Peyer's patch (tissue), 4 donors: ENCODE measurements around the gene CSH1.

ENCODE experiments used
- CTCF ChIP-seq, 6 experiments: fragments of 450-650 bp in 4 of 6; fragments of 200-600 bp in 2 of 6; sonication (generic) in 1 of 6; IDR thresholded peaks; one replicate each; pipeline ENCODE4 v1.5.1; 2017 to 2019; ENCODE audit warnings: antibody characterized with exemption in 6 of 6, mild to moderate bottlenecking in 3 of 6, moderate library complexity in 1 of 6
- POLR2A ChIP-seq, 2 donors: fragments of 450-650 bp; IDR thresholded peaks; one replicate each; pipeline ENCODE4 v1.5.1; 2017; ENCODE audit warnings: antibody characterized with exemption in 2 of 2, mild to moderate bottlenecking in 2 of 2, moderate library complexity in 2 of 2

GRCh38 chr17:63910096-63910495, 13.7 kb upstream of the CSH1 start:
- TF ChIP-seq CTCF (IDR thresholded peaks at IDR 0.05) (no peak), POLR2A (IDR thresholded peaks at IDR 0.05) (no peak)
